Measurements from ENCODE around the gene ANTKMT.

Gene ANTKMT

DNA sequence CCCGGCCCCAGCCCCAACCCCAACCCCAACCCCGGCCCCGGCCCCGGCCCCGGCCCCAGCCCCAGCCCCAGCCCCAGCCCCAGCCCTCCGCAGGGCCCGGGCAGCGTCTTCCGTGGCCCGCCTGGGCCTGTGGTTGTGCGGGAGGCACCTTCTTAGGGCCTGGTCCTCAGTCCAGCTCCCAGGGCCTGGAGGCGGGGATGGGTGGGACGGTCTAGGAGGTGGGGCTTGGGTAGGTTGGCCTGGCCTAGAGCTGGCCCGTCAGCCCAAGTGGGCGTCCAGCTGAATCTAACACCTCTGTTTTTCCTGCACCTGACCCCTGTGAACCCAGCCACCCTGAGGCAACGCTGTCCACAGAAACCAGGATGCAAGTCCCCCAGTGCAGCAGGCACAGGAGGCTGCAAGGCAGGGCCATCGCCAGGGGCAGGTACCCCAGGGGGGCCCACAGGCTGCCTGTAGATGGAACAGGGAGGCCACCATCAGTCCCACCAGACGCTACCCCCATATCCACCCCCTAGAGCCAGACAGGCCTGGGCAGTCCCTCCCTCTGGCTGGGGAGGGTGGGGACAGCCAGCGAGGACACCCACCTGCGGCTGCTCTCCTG is 48.3 kb downstream of the ANTKMT start:
- Histone ChIP-seq H3K27ac (ENCODE audit: low read length) (no peak overlapping the region), H3K9ac (ENCODE audit: low read length in 2 of 2) (no peak overlapping the region), H3K27me3 (ENCODE audit: control insufficient read depth in 1 of 2, insufficient read depth in 2 of 2, low read length in 2 of 2) (peaks cover 4 to 15% of the 10 kb centered on the region in 2 donors), H3K36me3 (ENCODE audit: control insufficient read depth in 2 of 2, insufficient read depth in 2 of 2, low read length in 2 of 2) (no peaks in the 10 kb centered on the region), H3K4me1 (ENCODE audit: control insufficient read depth, insufficient read depth, low read length) (no peaks in the 10 kb centered on the region), H3K4me3 (ENCODE audit: low read length in 2 of 2) (no peak overlapping the region), H3K9me3 (ENCODE audit: control insufficient read depth in 2 of 2, low read length in 2 of 2) (no peaks in the 10 kb centered on the region)

DNA sequence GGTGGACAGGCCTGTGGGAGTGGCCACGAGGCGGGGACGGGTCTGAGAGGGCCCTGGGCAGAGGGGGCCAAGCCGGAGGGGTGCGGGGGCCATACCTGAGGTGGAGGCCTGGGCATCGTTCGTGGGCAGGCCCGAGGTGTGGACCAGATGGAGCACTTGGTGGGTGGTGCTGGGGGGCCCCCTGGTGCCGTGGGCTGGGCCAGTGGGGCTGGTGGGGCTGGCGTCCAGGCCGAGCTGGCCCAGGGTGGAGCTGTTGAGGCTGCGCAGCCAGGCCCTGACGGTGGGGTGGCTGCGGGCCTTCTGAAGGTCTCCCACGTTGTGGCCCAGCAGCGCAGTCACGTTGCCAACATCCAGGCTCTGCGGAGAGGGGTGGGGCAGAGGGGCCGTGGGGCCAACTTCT is 49.0 kb downstream of the ANTKMT start:
- Histone ChIP-seq H3K27ac (ENCODE audit: low read length) (no peak overlapping the region), H3K4me3 (ENCODE audit: low read length in 2 of 2) (no peak overlapping the region), H3K4me1 (ENCODE audit: control insufficient read depth, insufficient read depth, low read length) (no peaks in the 10 kb centered on the region), H3K27me3 (ENCODE audit: control insufficient read depth in 1 of 2, insufficient read depth in 2 of 2, low read length in 2 of 2) (peaks cover 4 to 15% of the 10 kb centered on the region in 2 donors), H3K9me3 (ENCODE audit: control insufficient read depth in 2 of 2, low read length in 2 of 2) (no peaks in the 10 kb centered on the region), H3K36me3 (ENCODE audit: control insufficient read depth in 2 of 2, insufficient read depth in 2 of 2, low read length in 2 of 2) (no peaks in the 10 kb centered on the region), H3K9ac (ENCODE audit: low read length in 2 of 2) (no peak overlapping the region)

DNA sequence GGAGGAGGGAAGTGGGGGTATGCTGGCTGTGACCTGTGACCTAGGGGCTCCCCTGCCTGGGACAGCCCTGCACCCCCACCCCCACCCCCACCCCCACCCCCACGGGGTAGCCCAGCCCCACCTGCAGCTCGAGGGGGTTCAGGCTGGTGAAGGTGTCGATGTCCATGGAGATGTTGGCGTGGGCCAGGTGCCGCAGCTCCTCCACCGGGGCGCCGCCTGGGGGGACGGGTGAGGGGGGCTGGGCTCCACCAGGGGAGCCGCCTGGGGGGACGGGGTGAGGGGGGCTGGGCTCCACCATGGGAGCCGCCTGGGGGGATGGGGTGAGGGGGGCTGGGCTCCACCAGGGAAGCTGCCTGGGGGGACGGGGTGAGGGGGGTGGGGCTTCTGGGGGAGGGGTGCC is 49.5 kb downstream of the ANTKMT start:
- no peaks in the 10 kb centered on the region for H3K9me3 ChIP-seq (ENCODE audit: control insufficient read depth in 2 of 2, low read length in 2 of 2)
- peaks cover 7 to 15% of the 10 kb centered on the region in 2 donors for H3K27me3 ChIP-seq (ENCODE audit: control insufficient read depth in 1 of 2, insufficient read depth in 2 of 2, low read length in 2 of 2)
- H3K9ac ChIP-seq (ENCODE audit: low read length in 2 of 2) = no peak overlapping the region
- no peak overlapping the region for H3K27ac ChIP-seq (ENCODE audit: low read length)
- no peaks in the 10 kb centered on the region for H3K4me1 ChIP-seq (ENCODE audit: control insufficient read depth, insufficient read depth, low read length)
- no peak overlapping the region for H3K4me3 ChIP-seq (ENCODE audit: low read length in 2 of 2)
- no peaks in the 10 kb centered on the region for H3K36me3 ChIP-seq (ENCODE audit: control insufficient read depth in 2 of 2, insufficient read depth in 2 of 2, low read length in 2 of 2)

Data from stomach smooth muscle (tissue), 2 donors.